K562 (cell line): ENCODE measurements around the gene PRSS21. TPM values are rescaled to one million over a fixed set of nuclear protein-coding genes. Genes with fewer than 3 reads are reported as not detected.

Experiments used
- ATAC-seq: fragments of 200-7000 bp; cut with Tn5 transposase; 3 replicates; pipeline ENCODE4 v1.9.1; 2020; ENCODE audit warnings: moderate library complexity
- BruUV-seq: library from RNA; stranded (reverse); fragments of 400-500 nt; replicated peaks from 2 replicates; lab custom pipeline; 2021; lab: Mats Ljungman, UMichigan
- CTCF ChIA-PET: fragments of 300-600 bp; formaldehyde crosslinking; extraction: SDS; loops from one replicate; lab custom pipeline; 2021; ENCODE audit warnings: low intra/inter-chr PET ratio; lab: Yijun Ruan, JAX
- POLR2A ChIA-PET: fragments of 300-600, 350-650 bp; sonication (Branson Sonifier 250); formaldehyde crosslinking; extraction: SDS; loops from one replicate; lab custom pipeline; 2021; ENCODE audit warnings: antibody characterized with exemption, inconsistent platforms; lab: Yijun Ruan, JAX
- DNase-seq, 4 experiments: peaks; one replicate each; pipeline versions ENCODE4 v3.0.0 to v3.0.0-alpha.2; 2011 to 2018; ENCODE audit warnings: low spot score in 3 of 4, mixed read lengths in 3 of 4; ENCODE audit errors: extremely low read depth in 1 of 4
- FAIRE-seq: peaks from 2 replicates; lab custom pipeline; 2011; peaks lifted over from hg19 to GRCh38; lab: Jason Lieb, UNC
- H2AFZ ChIP-seq: 2 replicates; pipeline ENCODE4 v1.6.0; 2011; ENCODE audit warnings: low read depth, low read length, control low read depth, inconsistent platforms
- H3K27ac ChIP-seq: fragments of 200-600 bp; 3 replicates; pipeline ENCODE4 v1.8.0; 2011; ENCODE audit warnings: low read depth, mild to moderate bottlenecking, control low read depth, inconsistent platforms, low read length, moderate library complexity, mixed read lengths; ENCODE audit errors: extremely low read depth
- H3K27me3 ChIP-seq, 2 experiments: fragments of 300-600 bp in 1 of 2; 2 replicates in 1 of 2; 3 replicates in 1 of 2; pipeline versions ENCODE4 v1.6.0 to v1.8.0; 2011; ENCODE audit warnings: inconsistent platforms in 2 of 2, low read length in 2 of 2, mild to moderate bottlenecking in 1 of 2, mixed read lengths in 1 of 2, moderate library complexity in 1 of 2; ENCODE audit not compliant: control insufficient read depth in 2 of 2, insufficient read depth in 2 of 2
- H3K36me3 ChIP-seq: fragments of 300-600 bp; 3 replicates; pipeline ENCODE4 v1.8.0; 2011; ENCODE audit warnings: mild to moderate bottlenecking, low read length, inconsistent platforms; ENCODE audit not compliant: control insufficient read depth, insufficient read depth
- H3K4me1 ChIP-seq, 2 experiments: fragments of 200-600 bp in 1 of 2; replicated peaks in 1 of 2; 2 replicates in 1 of 2; 3 replicates in 1 of 2; pipeline versions ENCODE4 v1.5.1 to v1.8.0; 2011; ENCODE audit warnings: inconsistent platforms in 2 of 2, low read length in 2 of 2, mild to moderate bottlenecking in 1 of 2, mixed read lengths in 1 of 2, moderate library complexity in 1 of 2; ENCODE audit not compliant: control insufficient read depth in 2 of 2, insufficient read depth in 2 of 2
- H3K4me2 ChIP-seq: 2 replicates; pipeline ENCODE4 v1.6.1; 2011; ENCODE audit warnings: low read length, control low read depth, inconsistent platforms, mixed read lengths; ENCODE audit not compliant: insufficient read depth
- H3K4me3 ChIP-seq: fragments of 200-600 bp; sonication (generic), shearing (Covaris generic); 2 replicates; pipeline ENCODE4 v1.5.1; 2016; ENCODE audit warnings: control low read depth, inconsistent platforms
- H3K79me2 ChIP-seq: fragments of 200-600 bp; 3 replicates; pipeline ENCODE4 v1.8.0; 2011; ENCODE audit warnings: low read length, inconsistent platforms; ENCODE audit not compliant: control insufficient read depth, insufficient read depth
- H3K9ac ChIP-seq, 2 experiments: 2 replicates each; pipeline versions ENCODE4 v1.6.0 to v1.6.1; 2011; ENCODE audit warnings: low read depth in 2 of 2, low read length in 2 of 2, control low read depth in 1 of 2, inconsistent platforms in 1 of 2, mild to moderate bottlenecking in 1 of 2, mixed read lengths in 1 of 2; ENCODE audit not compliant: insufficient read depth in 1 of 2
- H3K9me1 ChIP-seq: one replicate; pipeline ENCODE4 v1.6.0; 2011; ENCODE audit warnings: inconsistent platforms, mild to moderate bottlenecking, low read length, moderate library complexity; ENCODE audit not compliant: control insufficient read depth, insufficient read depth
- H3K9me3 ChIP-seq: replicated peaks from 2 replicates; pipeline ENCODE4 v1.5.1; 2011; ENCODE audit warnings: low read depth, low read length, inconsistent platforms; ENCODE audit not compliant: control insufficient read depth, insufficient read depth
- H4K20me1 ChIP-seq: replicated peaks from 2 replicates; pipeline ENCODE4 v1.6.1; 2011; ENCODE audit warnings: low read length, inconsistent platforms, mixed read lengths; ENCODE audit not compliant: control insufficient read depth, insufficient read depth
- CCAR2 ChIP-seq: fragments of 200-400 bp; formaldehyde crosslinking; IDR thresholded peaks from 2 replicates; pipeline ENCODE4 v1.6.1; 2017; ENCODE audit warnings: mild to moderate bottlenecking, low read depth, low read length
- CHD4 ChIP-seq: fragments of 200-600 bp; sonication (generic); IDR thresholded peaks from 3 replicates; pipeline ENCODE4 v1.6.1; 2012; ENCODE audit warnings: low read depth, mild to moderate bottlenecking, mixed read lengths, low read length, inconsistent platforms; ENCODE audit not compliant: insufficient read depth, insufficient replicate concordance, poor library complexity, severe bottlenecking
- FUS ChIP-seq: fragments of 200-400 bp; formaldehyde crosslinking; optimal IDR thresholded peaks from 2 replicates; pipeline ENCODE3; 2017; ENCODE audit warnings: low read depth, low read length
- KDM5B ChIP-seq: fragments of 200-600 bp; sonication (generic); IDR thresholded peaks from 2 replicates; pipeline ENCODE4 v1.6.1; 2012; ENCODE audit warnings: low read depth, mild to moderate bottlenecking, moderate library complexity, low read length, control low read depth, inconsistent platforms; ENCODE audit not compliant: insufficient replicate concordance
- LCOR ChIP-seq: sonication (generic); formaldehyde crosslinking; IDR thresholded peaks from 2 replicates; pipeline ENCODE4 v1.8.0; 2022; ENCODE audit warnings: mild to moderate bottlenecking, missing genetic modification reagents
- MLX ChIP-seq, 2 experiments: fragments of 450-650 bp in 1 of 2; sonication (generic) in 1 of 2; formaldehyde crosslinking; conservative IDR thresholded peaks; 2 replicates each; pipeline versions ENCODE4 v1.4.0 to v1.8.1; 2020 to 2022; ENCODE audit warnings: mild to moderate bottlenecking in 1 of 2, missing genetic modification reagents in 1 of 2
- MXD1 ChIP-seq: fragments of 250-450 bp; sonication (Bioruptor Pico); IDR thresholded peaks from 2 replicates; pipeline ENCODE4 v1.8.0; 2021; ENCODE audit warnings: borderline replicate concordance, mild to moderate bottlenecking, moderate library complexity; ENCODE audit not compliant: poor library complexity, severe bottlenecking
- NCOA4 ChIP-seq: fragments of 450-650 bp; IDR thresholded peaks from 2 replicates; pipeline ENCODE4 v1.6.1; 2018; ENCODE audit warnings: mild to moderate bottlenecking; ENCODE audit not compliant: partially characterized antibody
- NRF1 ChIP-seq, 2 experiments: fragments of 450-650 bp; IDR thresholded peaks in 1 of 2; conservative IDR thresholded peaks in 1 of 2; 2 replicates each; pipeline ENCODE4 v1.6.1; 2014; ENCODE audit warnings: mild to moderate bottlenecking in 2 of 2
- PRDM10 ChIP-seq: fragments of 450-650 bp; IDR thresholded peaks from 2 replicates; pipeline ENCODE4 v1.6.1; 2018; ENCODE audit not compliant: partially characterized antibody
- TRIM25 ChIP-seq: fragments of 450-650 bp; IDR thresholded peaks from 2 replicates; pipeline ENCODE4 v1.7.0; 2016; ENCODE audit warnings: borderline replicate concordance
- ZNF316 ChIP-seq: fragments of 450-650 bp; IDR thresholded peaks from 2 replicates; pipeline ENCODE4 v1.6.1; 2016
- ZNF408 ChIP-seq: fragments of 250-450 bp; sonication (Bioruptor Pico); IDR thresholded peaks from 2 replicates; pipeline ENCODE4 v1.4.0; 2020; ENCODE audit warnings: low read depth, mild to moderate bottlenecking, moderate library complexity
- ZNF584 ChIP-seq: fragments of 200-800 bp; sonication (Bioruptor generic); IDR thresholded peaks from 2 replicates; pipeline ENCODE4 v1.6.1; 2016; ENCODE audit warnings: low read depth, mild to moderate bottlenecking, missing genetic modification characterization, missing compliant biosample characterization
- WGBS: fragments of 100-300 bp; shearing (Covaris generic); methylation state at CpG from one replicate; pipeline ENCODE4 v1.1.6; 2016; ENCODE audit warnings: low coverage, mixed read lengths; ENCODE audit not compliant: insufficient coverage; ENCODE audit errors: missing lambda C conversion rate; 5-methylcytosine and 5-hydroxymethylcytosine counted together
- in situ Hi-C: fragments of 300-500 bp; cut with MboI; formaldehyde crosslinking; loops from 4 replicates; pipeline ENCODE4 v1.15.0; 2018; ENCODE audit warnings: inconsistent platforms, mixed read lengths
- intact Hi-C: fragments of 100-400 bp; cut with micrococcal nuclease; formaldehyde crosslinking; loops from 2 replicates; pipeline ENCODE4 v1.14.2; 2022
- polyA plus RNA-seq, 8 experiments: library from polyadenylated mRNA; depleted of rRNA in 4 of 8; stranded (reverse) in 5 of 8; unstranded in 3 of 8; fragments of >200 nt; fragmentation: Nextera tagmentation in 2 of 8; fragmentation: Illumina TruSeq in 1 of 8; extraction: Ambion mirVana in 2 of 8; extraction: Trizol in 1 of 8; gene quantifications; 2 replicates each; pipeline versions ENCODE4 v1.2.1 to v1.2.3, GENCODE V29; 2011 to 2014; ENCODE audit warnings: inconsistent platforms in 1 of 8, missing spikeins in 1 of 8
- total RNA-seq, 7 experiments: library from RNA; depleted of rRNA in 6 of 7; stranded (reverse); fragments of >200 nt in 6 of 7; fragmentation: Illumina TruSeq in 2 of 7; extraction: Trizol in 2 of 7; gene quantifications; 2 replicates each; pipeline versions ENCODE4 v1.2.1 to v1.2.3, GENCODE V29; 2011 to 2021; ENCODE audit warnings: low replicate concordance in 1 of 7

Gene PRSS21
- total and polyA plus RNA-seq, 9 of the 15 experiments (the other 6 are each of a cell fraction or from before 2014, with no cell fraction given), result 12.1 to 121 (median 61.3) TPM

- BruUV-seq, result no TSS peak
- Histone ChIP-seq H3K4me1 (peaks cover 4 to 31% of the 10 kb centered on the region in 2 experiments; a peak in 4 of 5 replicates), H3K27me3 (peaks cover 3 to 11% of the 10 kb centered on the region in 2 experiments; a peak in 3 of 5 replicates), H3K4me3 (no peak overlapping the region), H3K79me2 (no peaks in the 10 kb centered on the region), H4K20me1 (no peaks in the 10 kb centered on the region), H3K9ac (0 out of 4 replicates have a peak overlapping the region, but pooled peaks of 1 of the 2 experiments have one; percentile 31), H3K4me2 (no peak overlapping the region), H3K9me1 (no peaks in the 10 kb centered on the region), H2AFZ (no peak overlapping the region), H3K9me3 (no peaks in the 10 kb centered on the region), H3K27ac (no peak overlapping the region), H3K36me3 (no peaks in the 10 kb centered on the region)
- no peak for DNase-seq
- POLR2A ChIA-PET, result interaction anchor here (1.2 to 1.9 kb wide), 3 partner anchors 11 to 31 kb away, joined by 3 to 8 read pairs (median 6); no protein-coding TSS in a partner anchor
- intact Hi-C loops (no loop called here), in situ Hi-C loops (no loop called here)
- no peak for ATAC-seq
- CTCF ChIA-PET, result no interaction called here
- no peak for FAIRE-seq
- 51% methylated on average over 7 of the region's 15 CpGs for WGBS
- TF ChIP-seq MXD1 (no peak), NRF1 (conservative IDR thresholded peaks at IDR 0.05 in 1 of 2, IDR thresholded peaks at IDR 0.05 in 1 of 2) (no peak), TRIM25 (no peak), CHD4 (no peak), NCOA4 (no peak), LCOR (no peak), ZNF316 (no peak), MLX (CRISPR knock-in tag; conservative IDR thresholded peaks at IDR 0.05) (no peak), ZNF408 (CRISPR knock-in tag) (no peak), KDM5B (no peak), FUS (no peak), ZNF584 (no peak), PRDM10 (no peak), CCAR2 (no peak)
Measured at GRCh38 chr16:2784358-2785100, 32.5 kb upstream of the PRSS21 start.
